Activated naive CD4-positive, alpha-beta T cell treated with anti-CD3 and anti-CD28 coated beads, Interleukin-2, amount 50 U/mL, for 24 hours (primary cell): ENCODE results near the gene MPDU1.
A peak's percentile ranks its signal among the peaks of the same experiment; 100 is the strongest.

Source experiments
- H3K27ac Mint-ChIP-seq: one replicate; pipeline ENCODE4 v1.8.0; 2021; ENCODE audit warnings: mild to moderate bottlenecking, mixed read lengths
- H3K27me3 Mint-ChIP-seq: one replicate; pipeline ENCODE4 v1.8.0; 2021; ENCODE audit warnings: mixed read lengths
- H3K36me3 Mint-ChIP-seq: one replicate; pipeline ENCODE4 v1.8.0; 2021; ENCODE audit warnings: mixed read lengths
- H3K4me1 Mint-ChIP-seq: one replicate; pipeline ENCODE4 v1.8.0; 2021; ENCODE audit warnings: mixed read lengths
- H3K4me3 Mint-ChIP-seq: one replicate; pipeline ENCODE4 v1.8.0; 2021; ENCODE audit warnings: mild to moderate bottlenecking, mixed read lengths
- H3K9me3 Mint-ChIP-seq: one replicate; pipeline ENCODE4 v1.8.0; 2021; ENCODE audit warnings: mixed read lengths

MPDU1 gene

GRCh38 chr17:7557775-7558543 lies 25.7 kb upstream of the MPDU1 start:
- Mint-ChIP-seq H3K27me3 (no peaks in the 10 kb centered on the region), H3K4me3 (peak overlapping the region; percentile 33), H3K36me3 (peaks cover 5% of the 10 kb centered on the region), H3K9me3 (no peaks in the 10 kb centered on the region), H3K4me1 (peaks cover 72% of the 10 kb centered on the region), H3K27ac (peak overlapping the region; percentile 76)

- Mint-ChIP-seq H3K9me3 (no peaks in the 10 kb centered on the region), H3K4me1 (peaks cover 67% of the 10 kb centered on the region), H3K27ac (peak within 1 kb of the TSS; percentile 76), H3K27me3 (no peaks in the 10 kb centered on the region), H3K4me3 (peak within 1 kb of the TSS; percentile 44), H3K36me3 (peaks cover 5% of the 10 kb centered on the region)
Measured at GRCh38 chr17:7558544-7559319, 24.9 kb upstream of the MPDU1 start, which contains the start of gene TNFSF13. Gene TNFSF13 (plus strand): TSS chr17:7558750. CDS start chr17:7559040, 290 bp downstream.

- H3K36me3 Mint-ChIP-seq, result peaks cover 5% of the 10 kb centered on the region
- H3K27ac Mint-ChIP-seq, result peak overlapping the region; percentile 99
- H3K9me3 Mint-ChIP-seq, result no peaks in the 10 kb centered on the region
- peak overlapping the region; percentile 99 for H3K4me3 Mint-ChIP-seq
- peaks cover 70% of the 10 kb centered on the region for H3K4me1 Mint-ChIP-seq
- no peaks in the 10 kb centered on the region for H3K27me3 Mint-ChIP-seq
Measured at GRCh38 chr17:7559320-7560171, 24.1 kb upstream of the MPDU1 start.

- peaks cover 66% of the 10 kb centered on the region for H3K4me1 Mint-ChIP-seq
Measured at GRCh38 chr17:7560172-7561027, 23.3 kb upstream of the MPDU1 start.

GRCh38 chr17:7561028-7561575 lies 22.6 kb upstream of the MPDU1 start:
- Mint-ChIP-seq H3K4me1 (peaks cover 61% of the 10 kb centered on the region), H3K27me3 (no peaks in the 10 kb centered on the region), H3K9me3 (no peaks in the 10 kb centered on the region), H3K4me3 (peak overlapping the region; percentile 99), H3K27ac (peak overlapping the region; percentile 99), H3K36me3 (peaks cover 5% of the 10 kb centered on the region)

More at GRCh38 chr17:7560172-7561027, 23.3 kb upstream of the MPDU1 start:
- Mint-ChIP-seq H3K27me3 (no peaks in the 10 kb centered on the region), H3K9me3 (no peaks in the 10 kb centered on the region), H3K36me3 (peaks cover 5% of the 10 kb centered on the region), H3K27ac (peak overlapping the region; percentile 99), H3K4me3 (peak overlapping the region; percentile 99)

GRCh38 chr17:7561589-7562207 lies 22.0 kb upstream of the MPDU1 start, which contains the start of gene SENP3:
Gene SENP3 (plus strand): TSS chr17:7561919. CDS start chr17:7563077, 1,158 bp downstream.
- H3K4me1 Mint-ChIP-seq, result peaks cover 56% of the 10 kb centered on the region
- H3K27ac Mint-ChIP-seq, result peak within 1 kb of the TSS; percentile 99
- H3K4me3 Mint-ChIP-seq, result peak within 1 kb of the TSS; percentile 99
- H3K27me3 Mint-ChIP-seq, result no peaks in the 10 kb centered on the region
- peaks cover 5% of the 10 kb centered on the region for H3K36me3 Mint-ChIP-seq
- no peaks in the 10 kb centered on the region for H3K9me3 Mint-ChIP-seq

GRCh38 chr17:7562208-7562605 lies 21.4 kb upstream of the MPDU1 start:
- H3K4me1 Mint-ChIP-seq, result peaks cover 56% of the 10 kb centered on the region

GRCh38 chr17:7563115-7563869 lies 20.4 kb upstream of the MPDU1 start:
- peaks cover 9% of the 10 kb centered on the region for H3K36me3 Mint-ChIP-seq
- peak overlapping the region; percentile 99 for H3K4me3 Mint-ChIP-seq
- no peaks in the 10 kb centered on the region for H3K9me3 Mint-ChIP-seq
- H3K27ac Mint-ChIP-seq, result peak overlapping the region; percentile 98
- H3K27me3 Mint-ChIP-seq, result no peaks in the 10 kb centered on the region
- peaks cover 51% of the 10 kb centered on the region for H3K4me1 Mint-ChIP-seq

More at GRCh38 chr17:7562208-7562605, 21.4 kb upstream of the MPDU1 start:
- H3K4me3 Mint-ChIP-seq, result peak overlapping the region; percentile 99
- no peaks in the 10 kb centered on the region for H3K9me3 Mint-ChIP-seq
- H3K27ac Mint-ChIP-seq, result peak overlapping the region; percentile 98
- H3K27me3 Mint-ChIP-seq, result no peaks in the 10 kb centered on the region
- H3K36me3 Mint-ChIP-seq, result peaks cover 7% of the 10 kb centered on the region

GRCh38 chr17:7569571-7569970 lies 14.1 kb upstream of the MPDU1 start:
- peaks cover 22% of the 10 kb centered on the region for H3K4me1 Mint-ChIP-seq
- peaks cover 24% of the 10 kb centered on the region for H3K36me3 Mint-ChIP-seq
- no peak overlapping the region for H3K4me3 Mint-ChIP-seq
- no peak overlapping the region for H3K27ac Mint-ChIP-seq
- no peaks in the 10 kb centered on the region for H3K9me3 Mint-ChIP-seq
- H3K27me3 Mint-ChIP-seq, result no peaks in the 10 kb centered on the region

- H3K9me3 Mint-ChIP-seq, result no peaks in the 10 kb centered on the region
- H3K4me1 Mint-ChIP-seq, result peaks cover 24% of the 10 kb centered on the region
- H3K27me3 Mint-ChIP-seq, result no peaks in the 10 kb centered on the region
- H3K27ac Mint-ChIP-seq, result peak overlapping the region; percentile 21
- peaks cover 29% of the 10 kb centered on the region for H3K36me3 Mint-ChIP-seq
- peak overlapping the region; percentile 15 for H3K4me3 Mint-ChIP-seq
Measured at GRCh38 chr17:7570351-7570750, 13.3 kb upstream of the MPDU1 start.

- Mint-ChIP-seq H3K36me3 (peaks cover 34% of the 10 kb centered on the region), H3K4me1 (peaks cover 40% of the 10 kb centered on the region), H3K27me3 (no peaks in the 10 kb centered on the region), H3K4me3 (peak overlapping the region; percentile 98), H3K9me3 (no peaks in the 10 kb centered on the region), H3K27ac (peak overlapping the region; percentile 100)
Measured at GRCh38 chr17:7572338-7572587, 11.4 kb upstream of the MPDU1 start.

- peaks cover 34% of the 10 kb centered on the region for H3K36me3 Mint-ChIP-seq
- no peaks in the 10 kb centered on the region for H3K27me3 Mint-ChIP-seq
- H3K4me1 Mint-ChIP-seq, result peaks cover 42% of the 10 kb centered on the region
- no peaks in the 10 kb centered on the region for H3K9me3 Mint-ChIP-seq
- H3K4me3 Mint-ChIP-seq, result peak overlapping the region; percentile 98
- peak overlapping the region; percentile 100 for H3K27ac Mint-ChIP-seq
Measured at GRCh38 chr17:7572588-7573323, 10.9 kb upstream of the MPDU1 start.
